Hematopoietic multipotent progenitor cell treated with erythropoietin and hydrocortisone succinate and interleukin-3 and kit ligand, for 15 days (in vitro differentiated cells): ENCODE data around the gene SNHG17.
"Not testable (repeated sequence)": the region's sequence is repeated elsewhere in the genome, so short reads cannot be mapped to it uniquely, and the experiment has no call there.

Source experiments
- DNase-seq: peaks from one replicate; pipeline ENCODE4 v3.0.0-alpha.2; 2015; ENCODE audit warnings: low spot score

Gene SNHG17

GRCh38 chr20:38418509-38419204 is 16.5 kb downstream of the SNHG17 start:
- no peak for DNase-seq

GRCh38 chr20:38414769-38415450 is 20.2 kb downstream of the SNHG17 start:
- no peak for DNase-seq

GRCh38 chr20:38412877-38413577 is 22.1 kb downstream of the SNHG17 start:
- no peak for DNase-seq

DNA sequence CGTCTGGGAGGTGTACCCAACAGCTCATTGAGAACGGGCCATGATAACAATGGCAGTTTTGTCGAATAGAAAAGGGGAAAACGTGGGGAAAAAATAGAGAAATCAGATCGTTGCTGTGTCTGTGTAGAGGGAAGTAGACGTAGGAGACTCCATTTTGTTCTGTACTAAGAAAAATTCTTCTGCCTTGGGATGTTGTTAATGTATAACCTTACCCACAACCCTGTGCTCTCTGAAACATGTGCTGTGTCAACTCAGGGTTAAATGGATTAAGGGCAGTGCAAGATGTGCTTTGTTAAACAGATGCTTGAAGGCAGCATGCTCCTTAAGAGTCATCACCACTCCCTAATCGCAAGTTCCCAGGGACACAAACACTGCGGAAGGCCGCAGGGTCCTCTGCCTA is 27.3 kb downstream of the SNHG17 start:
- not testable (repeated sequence) for DNase-seq

GRCh38 chr20:38407321-38407720 is 27.8 kb downstream of the SNHG17 start:
- no peak for DNase-seq

GRCh38 chr20:38406476-38406875 is 28.7 kb downstream of the SNHG17 start:
- no peak for DNase-seq

DNA sequence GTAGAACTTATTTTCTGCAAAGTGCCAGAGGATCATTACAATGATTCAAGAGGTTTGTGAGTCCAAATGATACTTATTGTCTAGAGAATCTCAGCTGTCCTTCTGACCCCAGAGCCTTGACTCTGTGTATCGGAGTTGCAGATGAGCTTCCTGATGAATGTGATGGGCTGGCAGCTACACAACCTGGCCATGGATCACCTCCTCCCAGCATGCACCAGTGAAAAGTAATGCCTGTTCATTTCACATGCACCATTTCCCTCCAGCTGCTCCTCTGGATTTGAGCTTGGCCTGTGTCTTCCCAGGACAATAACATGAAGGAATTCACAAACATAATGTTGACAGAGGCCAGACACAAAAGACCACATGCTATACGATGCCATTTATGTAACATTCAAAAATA is 30.0 kb downstream of the SNHG17 start:
- DNase-seq, result no peak

- no peak for DNase-seq
Measured at GRCh38 chr20:38404016-38404415, 31.1 kb downstream of the SNHG17 start.

DNA sequence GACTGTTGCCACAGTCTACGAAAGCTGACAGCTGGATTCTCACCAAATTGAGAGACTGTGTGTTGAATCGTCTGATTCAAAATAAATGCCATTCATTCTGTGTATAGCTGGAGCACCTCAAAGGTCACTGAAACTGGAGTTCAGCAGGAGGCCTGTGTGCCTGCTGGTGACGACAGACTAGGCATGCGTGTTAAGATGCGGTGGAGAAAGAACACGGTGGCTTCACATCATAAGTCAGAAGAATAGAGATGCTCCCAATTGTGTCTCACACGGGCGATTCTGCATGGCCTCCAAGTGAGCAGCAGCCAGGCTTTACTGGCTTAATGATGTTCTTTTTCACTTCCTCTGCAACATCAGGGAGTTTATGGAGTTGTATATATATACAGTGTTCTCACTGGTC is 32.3 kb downstream of the SNHG17 start:
- DNase-seq, result no peak

- no peak for DNase-seq
Measured at GRCh38 chr20:38402089-38402488, 33.0 kb downstream of the SNHG17 start.

DNA sequence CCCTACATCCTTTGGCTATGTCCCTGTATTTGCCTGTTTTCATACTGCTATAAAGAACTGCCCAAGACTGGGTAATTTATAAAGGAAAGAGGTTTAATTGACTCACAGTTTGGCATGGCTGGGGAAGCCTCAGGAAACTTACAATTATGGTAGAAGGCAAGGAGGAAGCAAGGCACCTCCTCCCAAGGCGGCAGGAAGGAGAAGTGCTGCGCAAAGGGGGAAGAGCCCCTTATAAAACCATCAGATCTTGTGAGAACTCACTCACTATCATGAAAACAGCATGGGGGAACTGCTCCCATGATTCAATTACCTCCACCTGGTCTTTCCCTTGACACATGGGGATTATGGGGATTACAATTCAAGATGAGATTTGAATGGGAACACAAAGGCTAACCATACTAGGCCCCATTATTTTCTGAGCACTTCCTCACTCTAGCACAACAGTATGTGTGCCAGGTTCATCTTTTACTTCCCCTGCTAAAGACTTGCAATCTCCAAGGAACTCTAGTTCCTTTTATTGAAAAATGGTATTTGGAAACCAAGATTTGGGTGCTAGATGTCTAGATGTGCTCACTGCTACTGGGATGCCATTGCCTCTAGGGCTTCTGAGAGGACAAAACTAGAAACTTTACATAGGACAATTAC is 39.3 kb downstream of the SNHG17 start:
- not testable (repeated sequence) for DNase-seq

- no peak for DNase-seq
Measured at GRCh38 chr20:38395165-38395564, 40.0 kb downstream of the SNHG17 start.

DNA sequence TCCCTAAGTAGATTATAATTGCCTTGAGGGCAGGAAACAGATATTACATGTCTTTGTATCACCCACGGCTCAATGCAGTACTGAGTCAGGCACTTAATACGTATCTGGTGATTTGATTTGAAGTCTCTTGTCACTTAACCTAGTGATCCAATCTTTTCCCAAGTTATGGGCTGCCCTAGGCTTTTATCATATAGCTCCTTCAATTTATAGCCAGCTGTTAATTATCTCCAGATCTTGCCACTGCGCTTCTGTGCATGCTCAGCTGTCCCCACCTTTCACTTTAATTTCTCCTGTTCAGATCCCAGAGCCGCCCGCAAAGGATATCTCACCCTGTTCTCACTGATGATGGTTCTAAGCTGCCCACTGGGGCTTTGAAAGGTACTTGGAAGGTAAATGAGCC is 41.9 kb downstream of the SNHG17 start:
- DNase-seq, result no peak

GRCh38 chr20:38392356-38392755 is 42.8 kb downstream of the SNHG17 start:
- no peak for DNase-seq

GRCh38 chr20:38387953-38388352 is 47.2 kb downstream of the SNHG17 start:
- DNase-seq, result no peak

- DNase-seq, result no peak
Measured at GRCh38 chr20:38386851-38387250, 48.3 kb downstream of the SNHG17 start.

DNA sequence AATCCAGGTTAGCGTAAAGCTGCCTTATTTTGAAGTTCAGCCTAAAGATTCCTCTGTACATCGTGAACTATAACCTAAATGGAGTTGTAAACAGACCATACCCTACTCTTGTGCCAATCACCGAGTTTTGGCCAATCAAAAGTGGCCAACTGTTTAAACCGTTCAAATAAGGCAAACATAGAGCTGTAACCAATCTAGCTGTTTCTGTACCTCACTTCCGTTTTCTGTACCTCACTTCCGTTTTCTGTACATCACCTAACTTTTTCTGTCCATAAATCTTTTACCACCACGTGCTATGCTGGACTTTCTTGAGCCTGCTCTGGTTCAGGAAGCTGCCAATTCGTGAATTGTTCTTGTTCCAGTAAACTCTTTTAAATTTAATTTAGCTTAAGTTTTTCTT is 49.1 kb downstream of the SNHG17 start:
- no peak for DNase-seq

DNA sequence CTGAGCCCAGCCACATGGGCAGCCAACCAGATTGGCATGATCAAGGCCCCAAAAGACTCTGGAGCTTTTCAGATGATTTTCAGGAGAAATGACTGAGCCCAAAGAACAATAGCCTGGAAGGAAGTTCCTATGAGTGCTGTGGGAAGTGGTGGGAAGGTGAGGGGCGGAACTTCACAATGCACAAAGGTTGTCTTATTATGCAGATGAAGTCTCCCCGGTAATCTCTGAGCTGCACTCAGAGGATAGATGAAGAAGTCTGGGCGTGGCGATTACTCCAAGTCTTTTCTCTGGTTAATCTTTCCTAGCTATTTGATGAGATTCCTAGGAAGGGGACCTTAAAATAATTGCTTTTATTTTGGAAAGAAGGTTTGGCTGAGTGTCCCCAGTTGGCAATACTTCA is 52.0 kb downstream of the SNHG17 start:
- DNase-seq, result no peak

GRCh38 chr20:38377838-38378237 is 57.3 kb downstream of the SNHG17 start:
- not testable (repeated sequence) for DNase-seq

DNA sequence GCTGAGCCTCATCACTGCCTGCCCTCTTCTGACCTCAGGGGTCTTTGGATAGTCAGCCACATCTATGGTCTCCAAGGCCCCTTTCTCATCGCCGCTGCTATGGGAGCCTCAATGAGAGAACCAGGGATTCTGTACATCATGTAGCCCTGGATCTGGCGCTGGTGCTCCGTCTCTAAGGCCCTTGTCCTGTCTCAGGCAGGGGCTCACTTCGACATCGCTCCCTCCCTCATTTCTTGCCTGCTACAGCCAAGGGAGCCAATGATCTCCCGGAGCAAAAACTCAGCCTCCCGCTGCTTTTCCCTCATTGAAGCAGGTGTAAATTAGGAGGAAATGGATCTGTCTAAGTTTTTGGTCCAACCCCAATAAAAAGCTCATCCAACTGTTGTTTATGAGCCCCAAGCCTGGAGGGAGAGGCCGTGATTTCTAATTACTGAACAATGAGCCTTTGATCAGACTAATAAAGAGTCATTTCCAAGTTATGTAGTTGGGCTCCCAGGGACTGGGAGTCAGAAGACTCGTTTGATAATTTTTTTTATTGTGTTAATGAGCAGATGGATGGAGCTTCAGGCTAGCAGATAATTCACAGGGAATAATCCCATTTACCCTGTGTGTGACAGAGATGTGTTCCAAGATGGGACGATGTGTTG is 58.0 kb downstream of the SNHG17 start:
- no peak for DNase-seq

GRCh38 chr20:38373898-38374297 is 61.2 kb downstream of the SNHG17 start:
- DNase-seq, result no peak

GRCh38 chr20:38373231-38373867 is 61.8 kb downstream of the SNHG17 start:
- DNase-seq, result no peak
